HepG2 (cell line): ENCODE measurements around the gene VSNL1. TPM values are rescaled to one million over a fixed set of nuclear protein-coding genes. Genes with fewer than 3 reads are reported as not detected.
A peak's percentile ranks its signal among the peaks of the same experiment; 100 is the strongest.

Experiments
- ARNTL ChIP-seq: sonication (generic); formaldehyde crosslinking; IDR thresholded peaks from 2 replicates; pipeline ENCODE4 v1.4.0; 2020; ENCODE audit warnings: mild to moderate bottlenecking, missing genetic modification reagents
- CCDC6 ChIP-seq: sonication (generic); formaldehyde crosslinking; IDR thresholded peaks from 2 replicates; pipeline ENCODE4 v1.8.1; 2022; ENCODE audit warnings: mild to moderate bottlenecking, missing genetic modification reagents, moderate library complexity
- HMGXB4 ChIP-seq, 2 experiments: sonication (generic) in 1 of 2; formaldehyde crosslinking in 1 of 2; IDR thresholded peaks; 2 replicates each; pipeline versions ENCODE4 v1.4.0 to v1.6.1; 2018 to 2020; ENCODE audit warnings: missing genetic modification reagents in 2 of 2, borderline replicate concordance in 1 of 2, low read depth in 1 of 2, mild to moderate bottlenecking in 1 of 2, missing biosample characterization in 1 of 2
- LCORL ChIP-seq, 2 experiments: fragments of 450-650 bp in 1 of 2; sonication (generic) in 1 of 2; formaldehyde crosslinking in 1 of 2; IDR thresholded peaks; 2 replicates each; pipeline versions ENCODE4 v1.5.0 to v1.6.1; 2017 to 2020; ENCODE audit warnings: antibody characterized with exemption in 1 of 2, missing genetic modification reagents in 1 of 2
- MAFF ChIP-seq: IDR thresholded peaks from 2 replicates; pipeline ENCODE4 v1.6.1; 2011; ENCODE audit warnings: low read depth, low read length, improper control_type of control experiment
- MZF1 ChIP-seq: sonication (generic); formaldehyde crosslinking; IDR thresholded peaks from 2 replicates; pipeline ENCODE4 v1.8.1; 2023; ENCODE audit warnings: mild to moderate bottlenecking, missing genetic modification reagents, borderline replicate concordance
- NFE2 ChIP-seq: sonication (generic); formaldehyde crosslinking; IDR thresholded peaks from 2 replicates; pipeline ENCODE4 v1.4.0; 2020; ENCODE audit warnings: missing genetic modification reagents
- PITX1 ChIP-seq: sonication (generic); formaldehyde crosslinking; IDR thresholded peaks from 2 replicates; pipeline ENCODE4 v1.5.1; 2020; ENCODE audit warnings: mild to moderate bottlenecking, missing genetic modification reagents
- PPARG ChIP-seq: conservative IDR thresholded peaks from 2 replicates; pipeline ENCODE4 v1.6.1; 2016; ENCODE audit warnings: missing biosample characterization, missing genetic modification reagents
- RFXAP ChIP-seq: sonication (generic); formaldehyde crosslinking; IDR thresholded peaks from 2 replicates; pipeline ENCODE4 v1.4.0; 2020; ENCODE audit warnings: missing genetic modification reagents, borderline replicate concordance
- SRY ChIP-seq: sonication (generic); formaldehyde crosslinking; IDR thresholded peaks from 2 replicates; pipeline ENCODE4 v1.8.0; 2022; ENCODE audit warnings: mild to moderate bottlenecking, missing genetic modification reagents
- ZBTB34 ChIP-seq: sonication (generic); formaldehyde crosslinking; IDR thresholded peaks from 2 replicates; pipeline ENCODE4 v1.8.0; 2022; ENCODE audit warnings: mild to moderate bottlenecking, missing genetic modification reagents
- ZBTB4 ChIP-seq: sonication (generic); formaldehyde crosslinking; IDR thresholded peaks from 2 replicates; pipeline ENCODE4 v1.4.0; 2020; ENCODE audit warnings: missing genetic modification reagents, mild to moderate bottlenecking, borderline replicate concordance
- ZBTB8A ChIP-seq: sonication (generic); formaldehyde crosslinking; IDR thresholded peaks from 2 replicates; pipeline ENCODE4 v1.4.0; 2020; ENCODE audit warnings: mild to moderate bottlenecking, low read depth, missing genetic modification reagents, borderline replicate concordance
- ZFP36 ChIP-seq: fragments of 150-350 bp; IDR thresholded peaks from 2 replicates; pipeline ENCODE4 v1.6.1; 2018; ENCODE audit warnings: borderline replicate concordance, low read length, low read depth; ENCODE audit not compliant: partially characterized antibody
- ZNF10 ChIP-seq: sonication (generic); formaldehyde crosslinking; IDR thresholded peaks from 2 replicates; pipeline ENCODE4 v1.4.0; 2020; ENCODE audit warnings: mild to moderate bottlenecking, low read depth, missing genetic modification reagents, borderline replicate concordance
- ZNF574 ChIP-seq: sonication (generic); formaldehyde crosslinking; IDR thresholded peaks from 2 replicates; pipeline ENCODE4 v1.4.0; 2020; ENCODE audit warnings: missing genetic modification reagents
- ZNF614 ChIP-seq: IDR thresholded peaks from 2 replicates; pipeline ENCODE4 v1.6.1; 2018; ENCODE audit warnings: missing biosample characterization, missing genetic modification reagents, inconsistent platforms, borderline replicate concordance
- ZNF761 ChIP-seq: sonication (generic); formaldehyde crosslinking; conservative IDR thresholded peaks from 2 replicates; pipeline ENCODE4 v1.4.0; 2020; ENCODE audit warnings: mild to moderate bottlenecking, missing genetic modification reagents
- polyA plus RNA-seq, 8 experiments: library from polyadenylated mRNA; depleted of rRNA in 3 of 8; stranded (reverse) in 7 of 8; unstranded in 1 of 8; fragments of >200 nt; fragmentation: Illumina TruSeq in 4 of 8; extraction: Trizol in 4 of 8; gene quantifications; 2 replicates each; pipeline versions ENCODE4 v1.2.1 to v1.2.3, GENCODE V29; 2011 to 2016; ENCODE audit warnings: low read depth in 4 of 8, missing spikeins in 1 of 8, mixed read lengths in 1 of 8; ENCODE audit not compliant: insufficient read depth in 1 of 8
- total RNA-seq, 5 experiments: library from RNA; depleted of rRNA; stranded (reverse); fragments of >200 nt; fragmentation: Illumina TruSeq; extraction: Trizol; gene quantifications; 2 replicates each; pipeline ENCODE4 v1.2.3, GENCODE V29; 2016; ENCODE audit warnings: low read depth in 1 of 5

VSNL1 gene
- total and polyA plus RNA-seq, 2 of the 13 experiments (the other 11 are each of a cell fraction or from before 2014, with no cell fraction given), result 63.2 to 95.9 TPM

GRCh38 chr2:17538844-17539554 is 1.5 kb upstream of the VSNL1 start (continued):
- peak; percentile 91 to 93 for TF ChIP-seq HMGXB4 (CRISPR knock-in tag; IDR thresholded peaks at IDR 0.05; ENCODE audit: borderline replicate concordance in 1 of 2, low read depth in 1 of 2)
- no peak for TF ChIP-seq MZF1 (CRISPR knock-in tag)
- TF ChIP-seq ZBTB34 (CRISPR knock-in tag), result peak; percentile 22
- TF ChIP-seq ZNF574 (CRISPR knock-in tag), result peak; percentile 93
- TF ChIP-seq PITX1 (CRISPR knock-in tag), result peak; percentile 67
- TF ChIP-seq PPARG (CRISPR knock-in tag), result peak; percentile 61
- TF ChIP-seq MAFF, result no peak
- TF ChIP-seq ZBTB4 (CRISPR knock-in tag), result peak; percentile 59; the same call in 1 of the 2 replicates
- TF ChIP-seq NFE2 (CRISPR knock-in tag), result no peak; the same call in 1 of the 2 replicates
- TF ChIP-seq ARNTL (CRISPR knock-in tag), result peak; percentile 88
- peak; percentile 92 for TF ChIP-seq SRY (CRISPR knock-in tag)
- peak; percentile 97 for TF ChIP-seq CCDC6
- no peak for TF ChIP-seq LCORL (IDR thresholded peaks at IDR 0.05)
- peak; percentile 96 for TF ChIP-seq LCORL (CRISPR knock-in tag; IDR thresholded peaks at IDR 0.05)
- TF ChIP-seq ZBTB8A (CRISPR knock-in tag), result peak; percentile 79; the same call in 1 of the 2 replicates
- peak; percentile 96 for TF ChIP-seq RFXAP
- TF ChIP-seq ZNF10, result no peak
- peak; percentile 91 for TF ChIP-seq ZNF761
- no peak for TF ChIP-seq ZFP36
- peak; percentile 94 for TF ChIP-seq ZNF614 (CRISPR knock-in tag)
